MM.1S (cell line): ENCODE measurements around the gene FAM20C.

Experiments used
- CTCF ChIP-seq: fragments of 300-600 bp; sonication (generic); IDR thresholded peaks from 2 replicates; pipeline ENCODE4 v1.5.1; 2016; ENCODE audit warnings: antibody characterized with exemption, low read length, mixed read lengths
- EZH2 ChIP-seq: fragments of 300-600 bp; sonication (generic); optimal IDR thresholded peaks from 2 replicates; pipeline ENCODE3; 2017; ENCODE audit warnings: low read depth, mild to moderate bottlenecking, antibody characterized with exemption, low read length, mixed read lengths

GRCh38 chr7:245574-246295 is 53.4 kb downstream of the FAM20C start:
- TF ChIP-seq CTCF (no peak), EZH2 (no peak)
